Measurements from ENCODE around the gene TAOK2.

DNA sequence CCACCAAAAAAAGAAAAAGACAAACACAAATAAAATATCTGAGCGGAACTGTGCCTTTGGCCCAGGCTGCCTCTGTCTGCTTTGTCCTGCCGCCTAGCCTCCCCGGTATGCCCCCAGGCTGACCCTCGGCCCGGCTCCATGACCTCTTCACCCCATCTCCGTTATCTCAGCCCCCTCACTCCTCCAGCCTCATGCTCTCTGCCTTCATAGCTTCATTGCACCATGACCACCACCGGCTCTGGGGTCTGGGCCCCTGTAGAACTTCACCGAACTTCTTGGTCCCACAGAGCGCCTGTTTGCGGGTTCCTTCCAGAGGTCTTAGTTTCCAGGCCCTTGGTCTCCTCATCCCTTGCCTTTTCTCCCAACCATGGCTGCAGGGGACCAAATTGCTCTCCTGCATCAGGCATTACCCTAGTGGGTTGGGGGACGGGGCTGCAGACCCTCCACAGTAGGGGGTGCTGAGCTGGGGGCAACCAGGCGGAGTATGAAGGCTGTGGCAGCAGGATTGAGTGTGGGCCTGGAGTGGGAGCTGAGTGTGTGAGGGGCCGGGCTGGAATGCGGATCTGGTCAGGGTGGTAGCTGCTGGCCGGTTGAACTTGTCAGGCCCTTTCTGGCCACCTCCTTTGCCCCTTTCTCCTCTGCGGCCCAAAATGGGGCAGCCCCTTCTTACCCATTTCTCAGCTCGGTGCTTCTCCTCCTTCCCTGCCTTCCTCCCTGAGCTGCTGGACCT, 14.8 kb downstream of the TAOK2 start:
- TF ChIP-seq CREB1 (IDR thresholded peaks at IDR 0.05) (no peak), CREB1 (CRISPR knock-in tag; IDR thresholded peaks at IDR 0.05) (no peak), JUN (CRISPR knock-in tag; IDR thresholded peaks at IDR 0.05) (no peak), ZFY (CRISPR knock-in tag; IDR thresholded peaks at IDR 0.05) (no peak), ATF7 (IDR thresholded peaks at IDR 0.05) (no peak), ATF7 (CRISPR knock-in tag; IDR thresholded peaks at IDR 0.05) (no peak), ISL2 (CRISPR knock-in tag; IDR thresholded peaks at IDR 0.05) (no peak), BRF2 (CRISPR knock-in tag; IDR thresholded peaks at IDR 0.05) (no peak), POLR2A (IDR thresholded peaks at IDR 0.05; ENCODE audit: insufficient read depth in 1 of 2, low read depth in 2 of 2, low read length in 2 of 2) (no peak), ZNF83 (CRISPR knock-in tag; IDR thresholded peaks at IDR 0.05; ENCODE audit: borderline replicate concordance) (no peak)
- TF ChIP-seq, protein P1, sequence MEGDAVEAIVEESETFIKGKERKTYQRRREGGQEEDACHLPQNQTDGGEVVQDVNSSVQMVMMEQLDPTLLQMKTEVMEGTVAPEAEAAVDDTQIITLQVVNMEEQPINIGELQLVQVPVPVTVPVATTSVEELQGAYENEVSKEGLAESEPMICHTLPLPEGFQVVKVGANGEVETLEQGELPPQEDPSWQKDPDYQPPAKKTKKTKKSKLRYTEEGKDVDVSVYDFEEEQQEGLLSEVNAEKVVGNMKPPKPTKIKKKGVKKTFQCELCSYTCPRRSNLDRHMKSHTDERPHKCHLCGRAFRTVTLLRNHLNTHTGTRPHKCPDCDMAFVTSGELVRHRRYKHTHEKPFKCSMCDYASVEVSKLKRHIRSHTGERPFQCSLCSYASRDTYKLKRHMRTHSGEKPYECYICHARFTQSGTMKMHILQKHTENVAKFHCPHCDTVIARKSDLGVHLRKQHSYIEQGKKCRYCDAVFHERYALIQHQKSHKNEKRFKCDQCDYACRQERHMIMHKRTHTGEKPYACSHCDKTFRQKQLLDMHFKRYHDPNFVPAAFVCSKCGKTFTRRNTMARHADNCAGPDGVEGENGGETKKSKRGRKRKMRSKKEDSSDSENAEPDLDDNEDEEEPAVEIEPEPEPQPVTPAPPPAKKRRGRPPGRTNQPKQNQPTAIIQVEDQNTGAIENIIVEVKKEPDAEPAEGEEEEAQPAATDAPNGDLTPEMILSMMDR (CRISPR knock-in tag; IDR thresholded peaks at IDR 0.05), result no peak

All from HepG2 (cell line).